ENCODE measurements around the gene AMACR. TPM values are rescaled to one million over a fixed set of nuclear protein-coding genes. Genes with fewer than 3 reads are reported as not detected.

AMACR gene
- total and polyA plus RNA-seq, 2 of the 13 experiments (the other 11 are each of a cell fraction or from before 2014, with no cell fraction given), result 8.9 to 19.7 TPM

- TF ChIP-seq PAXIP1 (CRISPR knock-in tag; conservative IDR thresholded peaks at IDR 0.05) (peak; percentile 89), ZNF256 (CRISPR knock-in tag; conservative IDR thresholded peaks at IDR 0.05) (no peak), PAWR (CRISPR knock-in tag; IDR thresholded peaks at IDR 0.05; ENCODE audit: borderline replicate concordance) (no peak), WIZ (CRISPR knock-in tag; IDR thresholded peaks at IDR 0.05) (no peak), HNF1A (IDR thresholded peaks at IDR 0.05; ENCODE audit: low read depth) (0 out of 2 replicates have a peak, but pooled peaks have one; percentile 46), HNF1A (CRISPR knock-in tag; IDR thresholded peaks at IDR 0.05; ENCODE audit: borderline replicate concordance) (no peak; the same call in 1 of the 2 replicates), ZNF337 (CRISPR knock-in tag; IDR thresholded peaks at IDR 0.05; ENCODE audit: borderline replicate concordance, low read depth) (no peak), MIER3 (CRISPR knock-in tag; IDR thresholded peaks at IDR 0.05; ENCODE audit: borderline replicate concordance) (peak; percentile 41; the same call in 1 of the 2 replicates), ZNF549 (CRISPR knock-in tag; IDR thresholded peaks at IDR 0.05) (no peak), SMARCC2 (IDR thresholded peaks at IDR 0.05) (no peak), SALL1 (CRISPR knock-in tag; IDR thresholded peaks at IDR 0.05) (peak; percentile 24; the same call in 1 of the 2 replicates), ZMYM4 (CRISPR knock-in tag; IDR thresholded peaks at IDR 0.05) (peak; percentile 47; the same call in 1 of the 2 replicates), ATF7 (IDR thresholded peaks at IDR 0.05) (no peak), ATF7 (CRISPR knock-in tag; IDR thresholded peaks at IDR 0.05) (no peak), IRF2 (CRISPR knock-in tag; IDR thresholded peaks at IDR 0.05) (0 out of 2 replicates have a peak, but pooled peaks have one; percentile 19), ARID3A (IDR thresholded peaks at IDR 0.05; ENCODE audit: low read depth, low read length) (peak; percentile 67), GFI1 (CRISPR knock-in tag; IDR thresholded peaks at IDR 0.05; ENCODE audit: borderline replicate concordance) (peak; percentile 97), BCLAF1 (IDR thresholded peaks at IDR 0.05) (no peak), MIXL1 (CRISPR knock-in tag; IDR thresholded peaks at IDR 0.05) (peak; percentile 78), HDAC1 (CRISPR knock-in tag; IDR thresholded peaks at IDR 0.05) (peak; percentile 16; the same call in 1 of the 2 replicates)
Measured at GRCh38 chr5:34035756-34036155, 27.9 kb upstream of the AMACR start (continued).
